LNCaP clone FGC (cell line): ENCODE measurements around the gene EPHA8.

ENCODE experiments used
- DNase-seq: peaks from one replicate; pipeline ENCODE4 v3.0.0-alpha.2; 2011; ENCODE audit warnings: low read depth
- H3K4me3 ChIP-seq: 2 replicates; pipeline ENCODE4 v1.5.1; 2011; ENCODE audit warnings: mild to moderate bottlenecking, low read depth, low read length, control low read depth
- CTCF ChIP-seq: IDR thresholded peaks from 2 replicates; pipeline ENCODE4 v1.5.1; 2012; ENCODE audit warnings: mild to moderate bottlenecking; ENCODE audit not compliant: control insufficient read depth, insufficient read depth; ENCODE audit errors: extremely low read depth

The EPHA8 gene

GRCh38 chr1:22591576-22591975 lies 28.3 kb downstream of the EPHA8 start:
- no peak for DNase-seq
- no peak overlapping the region for H3K4me3 ChIP-seq
- TF ChIP-seq CTCF, result no peak

GRCh38 chr1:22592051-22592450 lies 28.8 kb downstream of the EPHA8 start:
- no peak for DNase-seq
- TF ChIP-seq CTCF, result no peak
- H3K4me3 ChIP-seq, result no peak overlapping the region

GRCh38 chr1:22592919-22593790 lies 29.9 kb downstream of the EPHA8 start:
- TF ChIP-seq CTCF, result no peak
- no peak for DNase-seq
- H3K4me3 ChIP-seq, result no peak overlapping the region

GRCh38 chr1:22594396-22594795 lies 31.1 kb downstream of the EPHA8 start:
- TF ChIP-seq CTCF, result no peak
- no peak for DNase-seq
- no peak overlapping the region for H3K4me3 ChIP-seq

GRCh38 chr1:22595108-22595507 lies 31.8 kb downstream of the EPHA8 start:
- TF ChIP-seq CTCF, result no peak
- DNase-seq, result no peak

GRCh38 chr1:22597301-22597965 lies 34.1 kb downstream of the EPHA8 start:
- H3K4me3 ChIP-seq, result no peak overlapping the region
- no peak for DNase-seq
- no peak for TF ChIP-seq CTCF

More at GRCh38 chr1:22595108-22595507, 31.8 kb downstream of the EPHA8 start:
- H3K4me3 ChIP-seq, result no peak overlapping the region
